Stimulated activated CD4-positive, alpha-beta T cell treated with anti-CD3 and anti-CD28 coated beads, Interleukin-12 subunit alpha, Interleukin-12 subunit beta, amount 100 ng/mL, for 24 hours (primary cell): ENCODE data around the gene PAIP2.
"Not testable (repeated sequence)": the region's sequence is repeated elsewhere in the genome, so short reads cannot be mapped to it uniquely, and the experiment has no call there.

Source experiments
- DNase-seq, 2 experiments: peaks; one replicate each; pipeline ENCODE4 v3.0.0-alpha.2; 2020; ENCODE audit warnings: low read depth in 2 of 2

PAIP2 gene

DNA sequence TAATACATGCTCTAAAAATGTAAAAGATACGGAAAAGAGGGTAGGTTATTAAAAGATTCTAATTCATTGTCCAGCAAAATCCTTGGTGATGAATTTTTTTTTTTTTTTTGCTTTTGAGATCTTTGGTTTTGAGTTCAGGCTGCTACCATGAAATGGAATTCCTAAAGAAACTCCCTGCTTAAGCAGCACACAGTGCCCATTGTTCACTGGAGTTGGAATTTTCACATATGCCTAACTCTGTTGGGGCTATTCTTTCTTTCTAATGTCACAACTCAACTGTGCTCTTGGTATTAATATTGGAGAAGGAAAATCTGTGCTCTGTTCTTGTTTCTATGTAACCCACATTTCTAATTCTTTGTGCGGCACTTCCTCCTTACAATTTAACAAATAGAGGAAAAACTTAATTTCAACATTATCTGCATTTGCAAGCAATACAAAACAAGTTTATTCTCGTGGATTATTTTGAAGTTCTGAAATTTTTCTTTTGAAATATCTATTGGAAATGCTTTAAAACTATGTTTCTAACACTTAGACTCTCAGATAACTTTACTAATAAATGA is 26.5 kb upstream of the PAIP2 start:
- DNase-seq, result no peak

DNA sequence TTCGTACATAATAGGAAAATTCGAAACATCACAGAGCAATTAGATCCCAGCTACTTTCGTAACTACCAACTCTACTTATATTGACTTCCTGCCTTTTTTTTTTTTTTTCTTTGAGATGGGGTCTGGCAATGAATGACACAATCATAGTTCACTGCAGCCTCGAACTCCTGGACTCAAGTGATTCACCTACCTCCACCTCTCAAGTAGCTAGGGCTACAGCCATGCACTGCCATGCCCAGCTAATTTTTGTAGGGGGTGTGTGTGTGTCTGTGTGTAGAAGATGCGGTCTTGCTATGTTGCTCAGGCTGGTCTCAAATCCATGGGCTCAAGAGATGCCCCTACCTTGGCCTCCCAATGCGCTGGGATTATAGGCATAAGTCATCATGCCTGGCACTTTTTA is 5.8 kb upstream of the PAIP2 start:
- no peak for DNase-seq

DNA sequence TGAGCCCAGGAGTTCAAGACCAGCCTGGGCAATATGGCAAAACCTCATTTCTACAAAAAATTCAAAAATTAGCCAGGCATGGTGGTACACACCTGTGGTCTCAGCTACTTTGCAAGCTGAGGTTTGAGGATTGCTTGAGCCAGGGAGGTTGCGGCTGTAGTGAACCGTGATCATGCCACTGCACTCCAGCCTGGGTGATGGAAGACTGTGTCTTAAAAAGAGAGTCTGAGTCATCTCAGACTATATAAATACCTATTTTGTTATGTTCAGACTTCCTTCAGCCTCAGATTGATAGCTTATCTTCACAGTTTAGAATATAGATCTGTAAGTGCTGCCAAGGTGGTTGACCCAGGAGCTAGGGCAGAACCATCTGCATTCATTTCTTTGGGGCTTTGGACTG is 1.6 kb upstream of the PAIP2 start:
- no peak for DNase-seq

DNA sequence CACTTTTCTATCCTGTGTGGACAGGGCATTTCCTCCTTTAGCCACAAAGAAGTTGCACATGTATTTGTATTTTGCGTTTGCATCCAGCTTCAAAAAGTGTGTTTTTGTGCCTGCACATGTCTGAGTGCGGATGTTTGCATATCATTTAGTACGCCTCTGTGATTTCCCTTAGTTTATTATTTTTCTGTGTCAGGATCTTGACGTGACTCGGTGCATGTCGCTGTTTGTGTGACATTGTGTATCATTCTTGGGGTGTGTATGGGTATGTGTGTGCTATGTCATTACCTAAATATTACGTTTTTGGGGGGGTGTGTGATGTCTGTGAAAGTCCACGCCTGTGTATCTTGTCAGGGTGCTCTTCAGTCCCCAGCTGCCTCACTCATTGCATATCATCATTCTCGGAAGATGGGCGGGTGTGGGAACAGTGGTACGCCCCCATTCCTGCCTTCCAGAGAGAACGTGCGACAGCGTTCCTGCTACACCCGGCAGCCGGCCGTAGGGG is 416 bp upstream of the PAIP2 start:
- DNase-seq, result no peak

DNA sequence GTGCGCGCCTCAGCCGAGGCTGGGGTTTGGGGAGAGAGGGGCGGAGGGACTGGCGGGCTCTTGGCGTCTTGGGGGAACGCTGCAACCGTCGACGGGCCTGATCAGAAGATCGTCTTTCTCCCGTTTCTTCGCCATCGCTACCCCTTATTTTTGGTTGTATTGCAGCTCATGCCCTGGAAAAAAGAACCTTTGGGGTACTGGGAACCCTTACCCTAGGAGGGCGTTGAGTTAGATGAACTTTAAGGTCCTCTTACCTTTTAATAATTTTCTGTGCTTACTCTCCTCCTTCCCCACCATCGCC is 719 bp downstream of the PAIP2 start:
- DNase-seq, result no peak

DNA sequence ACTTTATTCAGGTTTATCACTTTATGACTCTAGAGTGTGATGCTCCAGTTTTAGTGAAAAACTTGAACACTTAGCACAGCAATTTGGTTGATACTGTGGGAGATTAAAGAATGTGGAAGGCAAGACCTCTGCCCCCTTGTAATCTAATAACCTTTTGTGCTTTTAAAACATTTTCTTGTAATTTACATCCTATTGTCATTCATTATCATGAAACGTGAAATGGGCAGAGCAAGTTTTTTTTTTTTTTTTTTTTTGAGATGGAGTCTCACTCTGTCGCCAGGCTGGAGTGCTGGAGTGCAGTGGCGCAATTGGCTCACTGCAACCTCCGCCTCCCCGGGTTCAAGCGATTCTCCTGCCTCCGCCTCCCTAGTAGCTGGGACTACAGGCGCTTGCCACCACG is 1.8 kb downstream of the PAIP2 start:
- DNase-seq, result no peak

DNA sequence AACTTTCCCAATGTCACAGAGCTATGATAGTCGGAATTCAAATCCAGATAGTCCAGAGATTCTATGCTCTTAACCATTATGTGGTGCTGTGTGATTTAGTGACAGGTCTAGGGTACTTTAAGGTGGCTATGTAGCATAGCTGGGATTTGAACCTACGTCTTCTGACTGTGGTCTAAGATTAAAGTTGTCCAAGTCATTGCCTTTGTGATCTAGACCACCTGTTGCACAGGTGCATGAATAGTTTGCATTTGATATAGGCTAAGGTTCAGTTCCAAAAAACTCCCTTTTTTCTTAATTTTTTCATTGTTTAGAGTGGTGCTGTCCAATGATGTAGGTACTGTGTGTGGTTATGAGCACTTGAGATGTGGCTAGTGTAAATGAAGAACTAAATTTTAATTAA is 2.5 kb downstream of the PAIP2 start:
- no peak for DNase-seq

DNA sequence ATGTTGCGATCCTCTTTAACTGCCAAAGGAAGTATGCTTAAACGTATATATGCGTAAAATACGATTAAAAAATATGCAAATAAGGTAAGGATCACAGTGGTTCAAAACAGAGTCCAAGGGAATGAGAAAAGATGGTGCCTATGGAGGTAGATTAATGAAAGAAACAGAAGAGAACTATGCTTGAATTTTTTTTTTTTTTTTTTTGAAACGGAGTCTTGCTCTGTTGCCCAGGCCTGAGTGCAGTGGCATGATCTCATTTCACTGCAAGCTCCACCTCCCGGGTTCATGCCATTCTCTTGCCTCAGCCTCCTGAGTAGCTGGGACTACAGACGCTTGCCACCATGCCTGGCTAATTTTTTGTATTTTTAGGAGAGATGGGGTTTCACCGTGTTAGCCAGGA is 3.8 kb downstream of the PAIP2 start:
- DNase-seq, result not testable (repeated sequence)

DNA sequence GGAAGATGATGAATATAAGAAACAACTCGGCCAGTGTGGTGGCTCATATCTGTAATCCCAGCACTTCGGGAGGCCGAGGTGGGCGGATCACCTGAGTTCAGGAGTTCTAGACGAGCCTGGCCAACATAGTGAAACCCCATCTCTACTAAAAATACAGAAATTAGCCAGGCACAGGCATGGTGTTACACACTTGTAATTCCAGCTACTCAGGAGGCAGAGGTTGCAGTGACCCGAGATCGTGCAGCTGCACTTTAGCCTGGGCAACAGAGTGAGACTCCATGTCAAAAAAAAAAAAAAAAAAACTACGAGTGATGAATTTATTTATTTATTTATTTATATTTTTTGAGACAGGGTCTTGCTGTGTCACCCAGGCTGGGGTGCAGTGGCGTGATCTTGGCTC is 6.2 kb downstream of the PAIP2 start:
- not testable (repeated sequence) for DNase-seq

DNA sequence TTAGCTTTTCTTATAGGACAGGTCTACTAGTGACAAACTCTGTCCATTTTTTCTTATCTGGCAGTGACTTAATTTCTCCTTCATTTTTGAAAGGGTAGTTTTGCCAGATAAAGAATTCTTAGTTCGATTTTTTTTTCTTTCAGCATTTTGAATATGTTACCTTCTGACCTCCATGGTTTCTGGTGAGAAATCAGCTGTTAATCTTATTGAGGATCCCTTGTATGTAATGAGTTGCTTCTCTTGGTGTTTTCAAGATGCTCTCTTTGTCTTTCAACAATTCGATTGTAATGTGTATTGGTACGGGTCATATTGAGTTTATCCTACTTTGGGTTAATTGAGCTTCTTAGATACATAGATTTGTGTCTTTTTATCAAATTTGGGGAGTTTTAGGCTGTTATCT is 12.5 kb downstream of the PAIP2 start:
- no peak for DNase-seq

DNA sequence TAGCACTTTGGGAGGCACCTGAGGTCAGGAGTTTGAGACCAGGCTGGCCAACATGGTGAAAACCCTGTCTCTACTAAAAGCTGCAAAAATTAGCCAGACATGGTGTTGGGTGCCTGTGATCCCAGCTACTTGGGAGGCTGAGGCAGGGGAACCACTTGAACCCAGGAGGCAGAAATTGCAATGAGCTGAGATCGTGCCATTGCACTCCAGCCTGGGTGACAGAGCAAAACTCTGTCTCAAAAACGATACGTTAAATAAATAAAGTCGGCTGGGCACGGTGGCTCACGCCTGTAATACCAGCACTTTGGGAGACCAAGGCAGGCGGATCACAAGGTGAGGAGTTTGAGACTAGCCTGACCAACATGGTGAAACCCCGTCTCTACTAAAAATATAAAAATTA is 14.2 kb downstream of the PAIP2 start:
- DNase-seq, result not testable (repeated sequence)

DNA sequence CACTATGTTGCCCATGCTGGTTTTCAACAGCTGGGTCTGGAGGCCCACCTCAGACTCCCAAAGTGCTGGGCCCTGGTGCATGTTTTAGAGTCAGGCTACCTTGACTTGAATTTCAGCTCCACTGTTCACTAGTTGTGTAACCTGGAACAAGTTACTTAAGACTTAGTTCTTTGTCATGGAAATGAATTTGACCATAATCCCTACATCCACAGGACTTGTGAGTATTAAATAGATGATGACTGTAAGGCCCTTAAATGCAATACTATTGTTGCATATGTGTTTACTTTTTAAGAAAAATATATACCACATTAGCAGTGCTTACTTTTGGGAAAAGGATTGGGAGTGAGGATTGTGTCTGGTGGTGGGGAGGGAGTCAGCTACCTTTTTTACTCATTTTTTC is 16.4 kb downstream of the PAIP2 start:
- DNase-seq, result no peak

DNA sequence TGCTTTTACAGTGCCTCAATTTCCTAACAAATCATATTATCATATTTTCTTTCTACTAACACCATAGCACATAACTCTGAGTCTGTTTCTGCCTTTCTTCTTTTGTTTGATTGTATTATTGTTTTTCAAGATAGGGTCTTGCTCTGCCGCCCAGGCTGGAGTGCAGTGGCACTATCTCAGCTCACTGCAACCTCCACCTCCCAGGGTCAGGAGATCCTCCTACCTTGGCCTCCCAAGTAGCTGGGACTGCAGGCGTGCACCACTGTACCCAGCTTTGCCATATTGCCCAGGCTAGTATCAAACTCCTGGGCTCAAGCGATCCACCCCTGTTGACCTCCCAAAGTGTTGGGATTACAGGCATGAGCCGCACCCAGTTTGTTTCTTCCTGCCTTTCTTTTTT is 18.7 kb downstream of the PAIP2 start:
- no peak for DNase-seq

DNA sequence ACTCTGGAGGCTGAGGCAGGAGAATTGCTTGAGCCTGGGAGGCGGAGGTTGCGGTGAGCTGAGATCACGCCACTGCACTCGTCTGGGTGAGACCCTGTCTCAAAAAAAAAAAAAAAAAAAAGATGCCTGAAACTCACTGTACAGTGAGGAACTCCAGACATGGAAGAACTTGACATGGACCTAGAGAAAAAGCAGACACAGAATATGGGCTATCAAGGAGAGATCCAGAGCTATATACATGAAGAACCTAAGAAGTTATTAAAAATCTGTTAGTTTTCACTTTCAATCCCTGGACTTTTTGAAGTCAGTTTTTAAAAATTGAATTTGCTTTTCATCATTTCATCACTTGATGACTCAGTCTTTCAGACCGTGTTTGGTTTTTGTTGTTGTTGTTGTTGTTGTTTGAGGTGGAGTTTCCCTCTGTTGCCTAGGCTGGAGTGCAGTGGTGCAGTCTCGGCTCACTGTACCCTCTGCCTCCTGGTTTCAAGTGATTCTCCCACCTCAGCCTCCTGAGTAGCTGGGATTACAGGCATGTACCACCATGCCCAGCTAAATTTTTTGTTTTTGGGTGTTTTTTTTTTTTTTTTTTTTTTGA is 20.3 kb downstream of the PAIP2 start:
- no peak for DNase-seq

DNA sequence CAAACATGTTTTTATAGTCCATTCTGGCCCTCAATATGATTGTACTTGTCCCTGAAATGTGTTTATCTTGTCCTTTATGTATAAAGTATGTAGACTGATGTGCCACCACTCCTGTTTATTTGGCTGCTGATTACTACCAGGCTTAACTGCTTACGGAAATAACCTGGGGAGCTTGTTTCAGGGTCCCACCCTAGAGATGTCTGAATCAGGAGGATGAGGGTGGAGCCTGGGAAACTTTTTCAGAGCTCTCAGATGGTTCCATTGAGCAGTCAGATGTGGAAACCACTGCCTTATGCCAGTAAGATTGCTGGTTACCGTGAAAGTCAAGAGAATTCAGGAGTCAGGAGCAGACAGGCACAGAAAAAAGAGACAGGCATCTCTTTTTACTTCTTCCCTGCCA is 22.3 kb downstream of the PAIP2 start:
- DNase-seq, result no peak

DNA sequence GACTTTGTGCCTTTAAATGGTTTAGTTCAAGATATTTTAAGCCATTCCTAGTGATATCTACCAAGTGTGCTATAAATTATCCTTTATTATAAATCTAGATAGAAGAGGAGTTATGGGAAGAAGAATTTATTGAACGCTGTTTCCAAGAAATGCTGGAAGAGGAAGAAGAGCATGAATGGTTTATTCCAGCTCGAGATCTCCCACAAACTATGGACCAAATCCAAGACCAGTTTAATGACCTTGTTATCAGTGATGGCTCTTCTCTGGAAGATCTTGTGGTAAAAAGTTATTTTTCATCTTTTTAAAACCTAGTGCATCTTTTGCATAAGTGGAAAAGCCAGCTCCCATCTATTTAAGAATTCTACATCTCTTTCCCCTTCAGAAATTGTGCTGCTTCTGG is 22.8 kb downstream of the PAIP2 start:
- DNase-seq, result no peak

DNA sequence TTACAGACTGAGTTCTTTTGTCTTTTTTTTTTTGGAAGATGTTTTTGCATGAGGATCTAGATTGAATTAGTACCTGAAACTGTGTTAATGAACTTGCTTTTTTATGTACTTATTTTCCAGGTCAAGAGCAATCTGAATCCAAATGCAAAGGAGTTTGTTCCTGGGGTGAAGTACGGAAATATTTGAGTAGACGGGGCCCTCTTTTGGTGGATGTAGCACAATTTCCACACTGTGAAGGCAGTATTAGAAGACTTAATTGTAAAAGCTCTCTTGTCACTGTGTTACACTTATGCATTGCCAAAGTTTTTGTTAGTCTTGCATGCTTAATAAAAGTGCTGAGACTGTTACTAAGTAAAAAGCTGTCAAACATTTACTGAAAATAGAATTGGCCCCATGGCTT is 27.0 kb downstream of the PAIP2 start:
- DNase-seq, result no peak

DNA sequence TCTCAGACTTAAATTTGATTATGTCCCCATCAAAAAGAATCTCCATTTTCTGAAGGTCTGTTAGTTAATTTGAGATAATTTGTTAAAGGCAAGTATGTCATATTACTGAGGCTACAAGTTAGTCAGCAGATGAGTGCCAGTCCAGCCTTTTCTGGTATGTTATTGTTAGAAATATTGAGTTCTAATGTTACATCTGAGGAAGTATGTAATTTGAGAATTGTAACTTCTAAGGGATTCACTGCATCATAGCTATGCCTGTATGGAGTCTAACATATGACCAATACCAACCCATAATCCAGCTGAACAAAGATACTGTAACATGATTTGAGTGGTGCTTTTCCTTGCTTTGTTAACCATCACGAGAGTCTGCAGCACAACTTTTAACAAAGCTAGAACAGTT is 27.5 kb downstream of the PAIP2 start:
- no peak for DNase-seq

DNA sequence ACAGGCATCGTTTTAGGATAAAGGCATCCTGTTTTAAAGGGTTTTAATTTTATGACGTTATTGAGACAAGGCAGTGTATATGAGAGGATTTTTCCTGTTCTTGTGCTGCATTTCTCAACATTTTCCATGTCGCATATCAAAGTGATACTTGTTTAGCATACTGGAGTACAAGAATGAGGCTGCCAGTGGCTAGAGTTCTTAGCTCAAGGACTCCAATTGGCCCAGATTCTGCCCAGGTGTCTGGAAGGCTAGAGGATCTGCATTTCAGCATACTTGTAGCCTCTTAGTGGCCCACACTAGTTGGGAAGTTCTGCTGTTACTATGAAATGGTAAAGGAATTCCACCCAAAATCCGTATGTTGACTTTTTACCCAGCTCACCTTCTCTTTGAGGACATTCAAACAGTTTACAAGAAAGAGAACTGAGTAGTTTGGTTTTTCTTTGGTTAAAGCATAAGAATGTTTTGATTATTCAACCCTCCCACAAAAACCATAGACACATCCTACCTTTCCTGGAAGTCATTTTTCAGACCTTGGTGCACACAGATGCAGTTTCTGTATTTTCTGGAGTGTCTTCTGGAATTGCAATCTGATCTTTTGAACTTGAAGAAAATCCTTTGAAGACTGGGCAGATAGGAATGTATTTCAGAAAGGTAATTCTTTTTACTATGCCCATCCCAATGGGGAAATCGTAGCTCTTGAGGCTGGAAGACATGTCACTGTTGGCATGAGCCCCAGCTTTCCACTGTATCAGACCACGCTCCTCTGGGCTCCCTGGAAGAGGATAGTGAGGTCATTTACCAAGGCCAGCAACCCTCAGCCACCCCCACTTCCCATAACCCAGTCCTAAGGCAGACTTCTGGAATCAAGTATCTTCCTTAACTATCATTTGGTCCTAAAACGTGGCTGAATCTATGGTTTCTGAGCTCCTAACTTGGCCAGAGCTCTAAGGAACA is 30.1 kb downstream of the PAIP2 start:
- no peak for DNase-seq

DNA sequence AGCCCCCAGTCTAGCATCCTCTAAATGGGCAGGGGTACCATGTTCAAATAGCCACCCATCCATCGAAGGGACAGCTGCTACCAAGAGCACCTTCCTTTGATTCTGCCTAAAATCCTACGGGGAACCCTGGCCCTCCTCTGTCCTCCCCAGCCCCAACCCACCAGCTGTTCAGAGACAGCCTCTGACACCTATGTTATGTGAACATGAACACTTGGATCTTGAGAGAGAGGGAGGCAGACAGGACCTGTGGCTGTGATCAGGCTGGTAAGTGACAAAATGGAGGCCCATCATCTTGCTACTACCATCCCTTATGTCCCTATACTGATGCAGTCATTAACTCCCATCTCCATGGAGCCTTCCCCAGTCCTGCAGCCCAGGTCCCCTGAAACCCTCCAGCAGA is 33.3 kb downstream of the PAIP2 start:
- no peak for DNase-seq

DNA sequence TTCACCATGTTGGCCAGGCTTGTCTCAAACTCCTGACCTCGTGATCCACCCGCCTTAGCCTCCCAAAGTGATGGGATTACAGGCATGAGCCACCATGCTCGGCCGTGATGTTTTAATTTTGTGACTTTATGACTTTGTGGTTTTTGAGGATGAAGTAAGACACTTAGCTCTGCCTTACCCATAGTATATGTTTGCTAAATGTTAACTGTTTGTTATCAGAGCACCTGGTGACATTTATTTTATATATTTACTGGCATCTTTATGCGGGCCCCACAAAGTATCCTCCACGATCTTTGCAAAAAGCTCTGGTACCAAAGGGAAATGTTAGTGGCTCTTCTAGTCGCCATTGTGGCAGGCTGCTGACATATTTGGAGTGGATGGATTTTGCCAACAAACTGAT is 34.7 kb downstream of the PAIP2 start:
- no peak for DNase-seq

DNA sequence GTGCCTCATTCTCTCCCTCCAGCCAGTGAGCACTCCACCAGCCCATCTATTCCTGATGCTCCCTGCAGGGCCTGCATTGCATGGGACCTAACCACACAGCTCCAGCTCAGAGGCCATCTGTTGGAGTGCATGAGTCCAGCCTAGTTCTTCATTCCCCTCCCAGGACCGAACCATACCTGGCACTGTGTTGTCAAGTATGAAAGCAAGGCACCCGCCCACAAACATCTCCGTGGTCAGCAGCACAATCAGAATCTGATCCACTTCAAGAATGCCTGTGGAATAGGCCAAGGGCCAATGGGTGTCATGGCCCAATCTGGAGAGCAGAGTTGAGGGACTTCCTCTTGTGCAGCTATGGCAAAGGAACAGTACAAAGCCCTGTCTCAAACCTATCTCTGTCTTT is 35.6 kb downstream of the PAIP2 start:
- DNase-seq, result no peak
